ENCODE data around the gene SERPINE1. TPM values are rescaled to one million over a fixed set of nuclear protein-coding genes. Genes with fewer than 3 reads are reported as not detected.

The SERPINE1 gene
- total RNA-seq: 1 to 10 TPM; 5.6 to 5.8 TPM
- polyA plus RNA-seq (ENCODE audit: insufficient read depth, low read depth, low replicate concordance): 7.6 TPM
- long read RNA-seq, donor 1: 0 reads
- long read RNA-seq, donor 2: 0 reads

- Histone ChIP-seq H3K27me3 (no peaks in the 10 kb centered on the region), H3K36me3 (ENCODE audit: low read depth, missing control alignments) (no peaks in the 10 kb centered on the region), H3K4me3 (peak within 1 kb of the TSS; percentile 34 to 42), H3K27ac (peak within 1 kb of the TSS; percentile 6 to 84), H3K4me1 (peaks cover 38% of the 10 kb centered on the region), H3K9me3 (no peaks in the 10 kb centered on the region)
- DNase-seq: peak; percentile 90
- intact Hi-C loops (cut with DNase I; ENCODE audit: low total_unique reads): no loop called here
- TF ChIP-seq CTCF (IDR thresholded peaks at IDR 0.05): no peak
- peak; percentile 68 for TF ChIP-seq POLR2A (IDR thresholded peaks at IDR 0.05)
- WGBS, 2 donors: 32 to 39% methylated on average over 13 to 22 of the region's 22 CpGs
These were observed at the start of gene SERPINE1 for GRCh38 chr7:101126651-101127459. Gene SERPINE1, plus strand, starts transcription at chr7:101127104. Its CDS starts 1,290 bp downstream, at chr7:101128394.

GRCh38 chr7:101077303-101078086 lies 49.4 kb upstream of the SERPINE1 start:
- Histone ChIP-seq H3K27me3 (no peaks in the 10 kb centered on the region), H3K9me3 (no peaks in the 10 kb centered on the region), H3K36me3 (ENCODE audit: low read depth, missing control alignments) (no peaks in the 10 kb centered on the region), H3K4me1 (no peaks in the 10 kb centered on the region), H3K27ac (no peak overlapping the region), H3K4me3 (no peak overlapping the region)
- WGBS, 2 donors: 34 to 42% methylated on average over 13 of the region's 13 CpGs
- TF ChIP-seq POLR2A (IDR thresholded peaks at IDR 0.05) (no peak), CTCF (IDR thresholded peaks at IDR 0.05) (peak; percentile 32 to 78 (median 63))
- intact Hi-C loops (cut with DNase I; ENCODE audit: low total_unique reads): no loop called here
- peak; percentile 89 for DNase-seq

GRCh38 chr7:101081432-101081831 lies 45.5 kb upstream of the SERPINE1 start:
- DNase-seq: no peak
- Histone ChIP-seq H3K4me3 (no peak overlapping the region), H3K27me3 (no peaks in the 10 kb centered on the region), H3K36me3 (ENCODE audit: low read depth, missing control alignments) (no peaks in the 10 kb centered on the region), H3K9me3 (no peaks in the 10 kb centered on the region), H3K27ac (no peak overlapping the region), H3K4me1 (peaks cover 10% of the 10 kb centered on the region)
- TF ChIP-seq CTCF (IDR thresholded peaks at IDR 0.05) (no peak), POLR2A (IDR thresholded peaks at IDR 0.05) (no peak)
- WGBS, 2 donors: 64 to 74% methylated on average over 1 of the region's 1 CpG
- intact Hi-C loops (cut with DNase I; ENCODE audit: low total_unique reads): no loop called here

GRCh38 chr7:101084865-101085161 lies 42.1 kb upstream of the SERPINE1 start:
- 55 to 58% methylated on average over 4 to 5 of the region's 5 CpGs for WGBS, 2 donors
- no peak for DNase-seq
- TF ChIP-seq CTCF (IDR thresholded peaks at IDR 0.05) (no peak), POLR2A (IDR thresholded peaks at IDR 0.05) (no peak)
- H3K4me1 ChIP-seq: peaks cover 16% of the 10 kb centered on the region
- H3K27ac ChIP-seq: peak overlapping the region; percentile 89 to 93
- H3K36me3 ChIP-seq (ENCODE audit: low read depth, missing control alignments): no peaks in the 10 kb centered on the region
- peak overlapping the region in 1 of 2 donors; percentile 83 for H3K4me3 ChIP-seq
- intact Hi-C loops (cut with DNase I; ENCODE audit: low total_unique reads): no loop called here
- no peaks in the 10 kb centered on the region for H3K27me3 ChIP-seq
- no peaks in the 10 kb centered on the region for H3K9me3 ChIP-seq
